ENCODE data around the gene AUTS2.

DNA sequence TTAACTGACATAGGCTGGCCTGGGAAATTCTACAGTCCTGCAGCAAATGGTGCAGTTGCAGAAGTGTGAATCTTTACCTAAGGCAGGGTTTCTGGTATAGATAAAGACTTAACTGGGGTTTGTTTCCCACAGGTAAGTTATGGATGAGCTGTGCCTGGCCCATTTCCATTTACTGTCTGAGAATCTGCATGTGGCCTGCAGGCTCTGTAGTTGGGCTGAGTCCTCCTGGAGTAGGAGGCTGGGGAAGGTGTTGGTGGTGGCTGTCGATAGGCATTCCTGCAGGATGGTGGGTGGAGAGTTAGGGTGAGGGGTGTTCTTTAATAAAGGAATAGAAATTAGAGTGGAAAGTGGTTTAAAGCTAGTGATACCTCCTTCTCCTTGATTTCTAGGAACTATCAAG is 193.5 kb downstream of the AUTS2 start:
- TF ChIP-seq, protein P1, sequence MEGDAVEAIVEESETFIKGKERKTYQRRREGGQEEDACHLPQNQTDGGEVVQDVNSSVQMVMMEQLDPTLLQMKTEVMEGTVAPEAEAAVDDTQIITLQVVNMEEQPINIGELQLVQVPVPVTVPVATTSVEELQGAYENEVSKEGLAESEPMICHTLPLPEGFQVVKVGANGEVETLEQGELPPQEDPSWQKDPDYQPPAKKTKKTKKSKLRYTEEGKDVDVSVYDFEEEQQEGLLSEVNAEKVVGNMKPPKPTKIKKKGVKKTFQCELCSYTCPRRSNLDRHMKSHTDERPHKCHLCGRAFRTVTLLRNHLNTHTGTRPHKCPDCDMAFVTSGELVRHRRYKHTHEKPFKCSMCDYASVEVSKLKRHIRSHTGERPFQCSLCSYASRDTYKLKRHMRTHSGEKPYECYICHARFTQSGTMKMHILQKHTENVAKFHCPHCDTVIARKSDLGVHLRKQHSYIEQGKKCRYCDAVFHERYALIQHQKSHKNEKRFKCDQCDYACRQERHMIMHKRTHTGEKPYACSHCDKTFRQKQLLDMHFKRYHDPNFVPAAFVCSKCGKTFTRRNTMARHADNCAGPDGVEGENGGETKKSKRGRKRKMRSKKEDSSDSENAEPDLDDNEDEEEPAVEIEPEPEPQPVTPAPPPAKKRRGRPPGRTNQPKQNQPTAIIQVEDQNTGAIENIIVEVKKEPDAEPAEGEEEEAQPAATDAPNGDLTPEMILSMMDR (IDR thresholded peaks at IDR 0.05), result no peak
- no peak for TF ChIP-seq POLR2A (IDR thresholded peaks at IDR 0.05)

Measured in breast epithelium (tissue), 3 donors.